K562 (cell line): ENCODE results near the gene PPP1CA. TPM values are rescaled to one million over a fixed set of nuclear protein-coding genes. Genes with fewer than 3 reads are reported as not detected.
A peak's percentile ranks its signal among the peaks of the same experiment; 100 is the strongest.

Experiments
- AFF4 ChIP-seq: sonication (generic); formaldehyde crosslinking; IDR thresholded peaks from 2 replicates; pipeline ENCODE4 v1.8.0; 2023; ENCODE audit warnings: mild to moderate bottlenecking, missing genetic modification reagents
- E2F5 ChIP-seq: sonication (generic); formaldehyde crosslinking; IDR thresholded peaks from 2 replicates; pipeline ENCODE4 v1.8.0; 2022; ENCODE audit warnings: mild to moderate bottlenecking, missing genetic modification reagents
- FOSL1 ChIP-seq: fragments of 200-800 bp; sonication (Bioruptor generic); conservative IDR thresholded peaks from 2 replicates; pipeline ENCODE4 v1.6.1; 2016; ENCODE audit warnings: missing genetic modification characterization, missing compliant biosample characterization
- HDAC2 ChIP-seq: fragments of 450-650 bp; IDR thresholded peaks from 2 replicates; pipeline ENCODE4 v1.6.1; 2016; ENCODE audit warnings: mild to moderate bottlenecking
- HINFP ChIP-seq: fragments of 450-650 bp; conservative IDR thresholded peaks from 2 replicates; pipeline ENCODE4 v1.6.1; 2016; ENCODE audit warnings: missing genetic modification characterization, low read depth, mild to moderate bottlenecking, control low read depth, missing compliant biosample characterization
- HMG20A ChIP-seq: fragments of 450-650 bp; formaldehyde crosslinking; conservative IDR thresholded peaks from 2 replicates; pipeline ENCODE4 v1.4.0; 2020; ENCODE audit warnings: mild to moderate bottlenecking, mixed read lengths
- KLF1 ChIP-seq: fragments of 450-650 bp; IDR thresholded peaks from 2 replicates; pipeline ENCODE4 v1.6.1; 2016; ENCODE audit warnings: missing genetic modification characterization, missing compliant biosample characterization
- MAZ ChIP-seq, 2 experiments: fragments of 450-650 bp in 1 of 2; sonication (generic) in 1 of 2; formaldehyde crosslinking; IDR thresholded peaks in 1 of 2; conservative IDR thresholded peaks in 1 of 2; 2 replicates each; pipeline versions ENCODE4 v1.4.0 to v1.5.0; 2020; ENCODE audit warnings: mild to moderate bottlenecking in 1 of 2, missing genetic modification reagents in 1 of 2
- MBD2 ChIP-seq: sonication (generic); IDR thresholded peaks from 2 replicates; pipeline ENCODE4 v1.6.1; 2016; ENCODE audit warnings: low read depth, borderline replicate concordance
- MECOM ChIP-seq: fragments of 250-450 bp; sonication (Bioruptor Pico); IDR thresholded peaks from 2 replicates; pipeline ENCODE4 v1.8.0; 2022; ENCODE audit warnings: inconsistent platforms
- PHTF2 ChIP-seq: fragments of 250-450 bp; sonication (Bioruptor Pico); IDR thresholded peaks from 2 replicates; pipeline ENCODE4 v1.5.0; 2021; ENCODE audit warnings: mild to moderate bottlenecking
- RBM14 ChIP-seq: fragments of 200-400 bp; formaldehyde crosslinking; IDR thresholded peaks from 2 replicates; pipeline ENCODE4 v1.6.1; 2018; ENCODE audit warnings: low read depth, mild to moderate bottlenecking, low read length, moderate library complexity, borderline replicate concordance; ENCODE audit not compliant: insufficient read depth
- TSC22D4 ChIP-seq: fragments of 450-650 bp; IDR thresholded peaks from 2 replicates; pipeline ENCODE4 v1.6.1; 2016; ENCODE audit warnings: missing genetic modification characterization, missing biosample characterization, control low read depth
- ZNF41 ChIP-seq: fragments of 250-450 bp; sonication (Bioruptor Pico); conservative IDR thresholded peaks from 2 replicates; pipeline ENCODE4 v1.4.0; 2020; ENCODE audit warnings: mild to moderate bottlenecking
- ZNF445 ChIP-seq: fragments of 250-450 bp; sonication (Bioruptor Pico); IDR thresholded peaks from 2 replicates; pipeline ENCODE4 v1.4.0; 2020; ENCODE audit warnings: low read depth, mild to moderate bottlenecking, moderate library complexity
- ZNF764 ChIP-seq: fragments of 250-450 bp; sonication (Bioruptor Pico); IDR thresholded peaks from 2 replicates; pipeline ENCODE4 v1.4.0; 2020; ENCODE audit warnings: low read depth, mild to moderate bottlenecking, moderate library complexity
- polyA plus RNA-seq, 8 experiments: library from polyadenylated mRNA; depleted of rRNA in 4 of 8; stranded (reverse) in 5 of 8; unstranded in 3 of 8; fragments of >200 nt; fragmentation: Nextera tagmentation in 2 of 8; fragmentation: Illumina TruSeq in 1 of 8; extraction: Ambion mirVana in 2 of 8; extraction: Trizol in 1 of 8; gene quantifications; 2 replicates each; pipeline versions ENCODE4 v1.2.1 to v1.2.3, GENCODE V29; 2011 to 2014; ENCODE audit warnings: inconsistent platforms in 1 of 8, missing spikeins in 1 of 8
- total RNA-seq, 7 experiments: library from RNA; depleted of rRNA in 6 of 7; stranded (reverse); fragments of >200 nt in 6 of 7; fragmentation: Illumina TruSeq in 2 of 7; extraction: Trizol in 2 of 7; gene quantifications; 2 replicates each; pipeline versions ENCODE4 v1.2.1 to v1.2.3, GENCODE V29; 2011 to 2021; ENCODE audit warnings: low replicate concordance in 1 of 7
- TF ChIP-seq, protein P1 (sequence below): fragments of 450-650 bp; IDR thresholded peaks from 2 replicates; pipeline ENCODE4 v1.6.1; 2017; ENCODE audit warnings: antibody characterized with exemption, mild to moderate bottlenecking

The PPP1CA gene
- total and polyA plus RNA-seq, 9 of the 15 experiments (the other 6 are each of a cell fraction or from before 2014, with no cell fraction given): 18.2 to 242 (median 188) TPM

DNA sequence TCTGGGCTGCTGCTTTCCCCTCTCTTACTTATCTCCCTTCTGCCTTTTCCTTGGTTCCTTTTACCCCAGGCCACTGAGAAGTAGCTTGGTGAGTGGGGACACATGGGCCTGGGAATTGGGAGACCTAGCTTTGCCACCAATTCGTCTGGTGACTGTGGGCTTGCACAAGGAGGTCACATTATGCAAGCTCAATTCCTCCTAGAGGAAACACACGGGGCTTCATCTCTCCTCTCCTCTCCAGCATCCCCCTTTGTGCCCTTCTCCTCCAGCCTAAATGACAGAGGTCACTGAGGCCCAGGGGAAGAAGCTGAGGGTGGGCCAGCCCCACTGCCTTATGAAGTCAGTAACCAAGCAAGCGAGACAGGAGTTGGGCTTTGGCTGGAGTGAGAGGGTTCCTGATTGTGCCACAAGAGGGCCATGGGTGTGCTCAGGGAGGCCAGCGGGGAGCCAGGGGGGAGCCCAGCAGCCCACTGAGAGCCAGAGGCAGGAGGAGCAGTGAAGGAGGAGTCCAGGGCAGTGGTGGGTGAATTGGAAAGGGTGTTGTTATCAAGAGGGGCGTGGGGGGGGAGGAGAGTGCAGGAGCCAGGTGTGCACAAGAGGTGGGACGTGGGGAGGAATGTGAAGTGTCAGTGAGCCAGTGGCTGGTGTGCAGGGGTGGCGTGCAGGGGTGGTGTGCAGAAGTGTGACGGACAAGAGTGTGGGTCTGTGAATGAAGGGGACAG, 30.3 kb downstream of the PPP1CA start (continued):
- TF ChIP-seq, protein P1, sequence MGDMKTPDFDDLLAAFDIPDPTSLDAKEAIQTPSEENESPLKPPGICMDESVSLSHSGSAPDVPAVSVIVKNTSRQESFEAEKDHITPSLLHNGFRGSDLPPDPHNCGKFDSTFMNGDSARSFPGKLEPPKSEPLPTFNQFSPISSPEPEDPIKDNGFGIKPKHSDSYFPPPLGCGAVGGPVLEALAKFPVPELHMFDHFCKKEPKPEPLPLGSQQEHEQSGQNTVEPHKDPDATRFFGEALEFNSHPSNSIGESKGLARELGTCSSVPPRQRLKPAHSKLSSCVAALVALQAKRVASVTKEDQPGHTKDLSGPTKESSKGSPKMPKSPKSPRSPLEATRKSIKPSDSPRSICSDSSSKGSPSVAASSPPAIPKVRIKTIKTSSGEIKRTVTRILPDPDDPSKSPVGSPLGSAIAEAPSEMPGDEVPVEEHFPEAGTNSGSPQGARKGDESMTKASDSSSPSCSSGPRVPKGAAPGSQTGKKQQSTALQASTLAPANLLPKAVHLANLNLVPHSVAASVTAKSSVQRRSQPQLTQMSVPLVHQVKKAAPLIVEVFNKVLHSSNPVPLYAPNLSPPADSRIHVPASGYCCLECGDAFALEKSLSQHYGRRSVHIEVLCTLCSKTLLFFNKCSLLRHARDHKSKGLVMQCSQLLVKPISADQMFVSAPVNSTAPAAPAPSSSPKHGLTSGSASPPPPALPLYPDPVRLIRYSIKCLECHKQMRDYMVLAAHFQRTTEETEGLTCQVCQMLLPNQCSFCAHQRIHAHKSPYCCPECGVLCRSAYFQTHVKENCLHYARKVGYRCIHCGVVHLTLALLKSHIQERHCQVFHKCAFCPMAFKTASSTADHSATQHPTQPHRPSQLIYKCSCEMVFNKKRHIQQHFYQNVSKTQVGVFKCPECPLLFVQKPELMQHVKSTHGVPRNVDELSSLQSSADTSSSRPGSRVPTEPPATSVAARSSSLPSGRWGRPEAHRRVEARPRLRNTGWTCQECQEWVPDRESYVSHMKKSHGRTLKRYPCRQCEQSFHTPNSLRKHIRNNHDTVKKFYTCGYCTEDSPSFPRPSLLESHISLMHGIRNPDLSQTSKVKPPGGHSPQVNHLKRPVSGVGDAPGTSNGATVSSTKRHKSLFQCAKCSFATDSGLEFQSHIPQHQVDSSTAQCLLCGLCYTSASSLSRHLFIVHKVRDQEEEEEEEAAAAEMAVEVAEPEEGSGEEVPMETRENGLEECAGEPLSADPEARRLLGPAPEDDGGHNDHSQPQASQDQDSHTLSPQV: 0 out of 2 replicates have a peak, but pooled peaks have one; percentile 34
- no peak for TF ChIP-seq MECOM (CRISPR knock-in tag)
- TF ChIP-seq HMG20A: no peak
- no peak for TF ChIP-seq KLF1 (tag)
- no peak for TF ChIP-seq TSC22D4 (tag)
- no peak for TF ChIP-seq MBD2
- no peak for TF ChIP-seq PHTF2 (CRISPR knock-in tag)
- TF ChIP-seq MAZ (CRISPR knock-in tag; conservative IDR thresholded peaks at IDR 0.05 in 1 of 2, IDR thresholded peaks at IDR 0.05 in 1 of 2): peak; percentile 29 to 46; a peak in 1 of 4 replicates
- TF ChIP-seq HDAC2: 0 out of 2 replicates have a peak, but pooled peaks have one; percentile 37
- TF ChIP-seq FOSL1: no peak
- no peak for TF ChIP-seq E2F5 (CRISPR knock-in tag)
- no peak for TF ChIP-seq HINFP (tag)
- TF ChIP-seq ZNF445: no peak
- no peak for TF ChIP-seq AFF4
- TF ChIP-seq ZNF764: no peak
- TF ChIP-seq ZNF41 (CRISPR knock-in tag): no peak
- TF ChIP-seq RBM14: no peak
